Smooth muscle cell (in vitro differentiated cells): ENCODE measurements around the gene TDRD6. TPM values are rescaled to one million over a fixed set of nuclear protein-coding genes. Genes with fewer than 3 reads are reported as not detected.

ENCODE experiments used
- DNase-seq: peaks from one replicate; lab custom pipeline; 2025; ENCODE audit not compliant: unreplicated experiment; lab: John Stamatoyannopoulos, UW
- H2AFZ ChIP-seq: fragments of 200-600 bp; sonication (generic); 2 replicates; pipeline ENCODE4 v1.6.0; 2016; ENCODE audit warnings: antibody characterized with exemption, low read depth, mild to moderate bottlenecking
- H3F3A ChIP-seq: fragments of 200-600 bp; sonication (generic); 2 replicates; pipeline ENCODE4 v1.6.0; 2017; ENCODE audit warnings: antibody characterized with exemption, low read depth
- H3K27ac ChIP-seq: fragments of 200-600 bp; sonication (generic); 2 replicates; pipeline ENCODE4 v1.5.1; 2016; ENCODE audit warnings: low read depth, mild to moderate bottlenecking
- H3K27me3 ChIP-seq: fragments of 200-600 bp; sonication (generic); 2 replicates; pipeline ENCODE4 v1.6.1; 2016; ENCODE audit warnings: low read depth, mild to moderate bottlenecking
- H3K36me3 ChIP-seq: fragments of 200-600 bp; sonication (generic); 2 replicates; pipeline ENCODE4 v1.5.1; 2016; ENCODE audit warnings: low read depth
- H3K4me1 ChIP-seq: fragments of 200-600 bp; sonication (generic); 2 replicates; pipeline ENCODE4 v1.5.1; 2016; ENCODE audit warnings: low read depth
- H3K4me2 ChIP-seq: fragments of 200-600 bp; sonication (generic); 2 replicates; pipeline ENCODE4 v1.6.0; 2016; ENCODE audit warnings: mild to moderate bottlenecking
- H3K4me3 ChIP-seq: fragments of 200-600 bp; sonication (generic); 2 replicates; pipeline ENCODE4 v1.5.1; 2016; ENCODE audit warnings: mild to moderate bottlenecking
- H3K79me2 ChIP-seq: fragments of 200-600 bp; sonication (generic); 2 replicates; pipeline ENCODE4 v1.6.0; 2016; ENCODE audit warnings: low read depth, mild to moderate bottlenecking
- H3K9ac ChIP-seq: fragments of 200-600 bp; sonication (generic); 2 replicates; pipeline ENCODE4 v1.6.0; 2016; ENCODE audit warnings: low read depth
- H3K9me3 ChIP-seq: fragments of 200-600 bp; sonication (generic); replicated peaks from 2 replicates; pipeline ENCODE4 v1.5.1; 2016; ENCODE audit warnings: low read depth
- H4K20me1 ChIP-seq: fragments of 200-600 bp; sonication (generic); 2 replicates; pipeline ENCODE4 v1.6.0; 2016; ENCODE audit warnings: low read depth
- CTCF ChIP-seq: fragments of 200-600 bp; sonication (generic); IDR thresholded peaks from 2 replicates; pipeline ENCODE4 v1.5.1; 2017; ENCODE audit warnings: borderline replicate concordance, mild to moderate bottlenecking, antibody characterized with exemption; ENCODE audit not compliant: insufficient read depth, poor library complexity, severe bottlenecking
- WGBS: methylation state at CpG from one replicate; pipeline ENCODE4 v1.1.7; 2016; ENCODE audit warnings: low lambda C conversion rate; 5-methylcytosine and 5-hydroxymethylcytosine counted together
- polyA plus RNA-seq: library from polyadenylated mRNA; unstranded; fragments of >200 nt; fragmentation: Nextera tagmentation; extraction: Ambion mirVana; gene quantifications from 2 replicates; pipeline ENCODE4 v1.2.1, GENCODE V29; 2016
- total RNA-seq: library from RNA; depleted of rRNA; stranded (reverse); fragments of >200 nt; gene quantifications from 2 replicates; pipeline ENCODE4 v1.2.3, GENCODE V29; 2014

The TDRD6 gene
- total and polyA plus RNA-seq, 2 experiments from 2014 or later: under 0.01 TPM; not detected in 1

GRCh38 chr6:46699970-46700369, 12.3 kb downstream of the TDRD6 start:
- no peak overlapping the region for H3K4me3 ChIP-seq
- no peaks in the 10 kb centered on the region for H3K9me3 ChIP-seq
- 85% methylated on average over 1 of the region's 1 CpG for WGBS
- no peak overlapping the region for H3K9ac ChIP-seq
- H2AFZ ChIP-seq: no peak overlapping the region
- no peaks in the 10 kb centered on the region for H4K20me1 ChIP-seq
- no peak for DNase-seq
- H3F3A ChIP-seq: no peaks in the 10 kb centered on the region
- H3K27ac ChIP-seq: no peak overlapping the region
- no peaks in the 10 kb centered on the region for H3K79me2 ChIP-seq
- no peaks in the 10 kb centered on the region for H3K36me3 ChIP-seq
- no peak overlapping the region for H3K4me2 ChIP-seq
- H3K27me3 ChIP-seq: peaks cover 54% of the 10 kb centered on the region
- no peaks in the 10 kb centered on the region for H3K4me1 ChIP-seq
- TF ChIP-seq CTCF: no peak

GRCh38 chr6:46704562-46704961, 16.9 kb downstream of the TDRD6 start:
- H3K36me3 ChIP-seq: no peaks in the 10 kb centered on the region
- no peak overlapping the region for H3K9ac ChIP-seq
- no peak overlapping the region for H3K4me2 ChIP-seq
- 56% methylated on average over 3 of the region's 3 CpGs for WGBS
- H3K4me1 ChIP-seq: no peaks in the 10 kb centered on the region
- no peak overlapping the region for H2AFZ ChIP-seq
- H3F3A ChIP-seq: no peaks in the 10 kb centered on the region
- no peaks in the 10 kb centered on the region for H4K20me1 ChIP-seq
- H3K4me3 ChIP-seq: no peak overlapping the region
- DNase-seq: no peak
- peaks cover 51% of the 10 kb centered on the region for H3K27me3 ChIP-seq
- TF ChIP-seq CTCF: no peak
- H3K79me2 ChIP-seq: no peaks in the 10 kb centered on the region
- no peaks in the 10 kb centered on the region for H3K9me3 ChIP-seq
- H3K27ac ChIP-seq: no peak overlapping the region

GRCh38 chr6:46706464-46706863, 18.8 kb downstream of the TDRD6 start:
- H3K4me2 ChIP-seq: no peak overlapping the region
- H3K9me3 ChIP-seq: no peaks in the 10 kb centered on the region
- no peak for DNase-seq
- WGBS: 85% methylated on average over 2 of the region's 2 CpGs
- no peaks in the 10 kb centered on the region for H3K79me2 ChIP-seq
- H3K4me1 ChIP-seq: no peaks in the 10 kb centered on the region
- no peak overlapping the region for H3K4me3 ChIP-seq
- no peak overlapping the region for H3K9ac ChIP-seq
- H4K20me1 ChIP-seq: no peaks in the 10 kb centered on the region
- no peaks in the 10 kb centered on the region for H3F3A ChIP-seq
- H2AFZ ChIP-seq: no peak overlapping the region
- H3K27ac ChIP-seq: no peak overlapping the region
- TF ChIP-seq CTCF: no peak
- no peaks in the 10 kb centered on the region for H3K36me3 ChIP-seq
- peaks cover 39% of the 10 kb centered on the region for H3K27me3 ChIP-seq

GRCh38 chr6:46711491-46711890, 23.8 kb downstream of the TDRD6 start:
- Histone ChIP-seq H3K4me3 (no peak overlapping the region), H3K9me3 (no peaks in the 10 kb centered on the region), H3K4me1 (no peaks in the 10 kb centered on the region), H2AFZ (no peak overlapping the region), H3F3A (no peaks in the 10 kb centered on the region), H3K27ac (no peak overlapping the region), H3K36me3 (no peaks in the 10 kb centered on the region), H3K79me2 (no peaks in the 10 kb centered on the region), H4K20me1 (no peaks in the 10 kb centered on the region), H3K27me3 (peaks cover 9% of the 10 kb centered on the region), H3K4me2 (no peak overlapping the region), H3K9ac (no peak overlapping the region)
- no peak for DNase-seq
- WGBS: 91% methylated on average over 1 of the region's 1 CpG
- no peak for TF ChIP-seq CTCF
